ENCODE measurements around the gene FAM168A.

DNA sequence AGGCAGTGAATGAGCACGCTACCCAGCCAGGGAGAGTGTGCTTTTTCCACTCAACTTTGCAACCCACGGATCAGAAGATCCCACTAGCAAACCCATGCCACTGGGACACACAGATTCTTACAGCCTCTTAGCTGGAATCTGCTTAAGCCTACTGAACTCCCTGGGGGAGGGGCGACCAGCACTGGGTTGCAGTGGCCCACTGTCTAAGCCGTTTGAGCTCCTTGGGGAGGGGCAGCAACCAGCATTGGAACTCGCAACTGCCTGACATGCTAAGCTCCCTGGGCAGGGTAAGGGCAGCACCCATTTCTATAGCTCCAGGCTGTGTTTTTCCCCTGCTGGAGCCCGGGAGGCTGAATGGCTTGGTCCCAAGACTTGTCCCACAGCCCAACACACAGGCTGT, 99.6 kb downstream of the FAM168A start:
- TF ChIP-seq, protein P1, sequence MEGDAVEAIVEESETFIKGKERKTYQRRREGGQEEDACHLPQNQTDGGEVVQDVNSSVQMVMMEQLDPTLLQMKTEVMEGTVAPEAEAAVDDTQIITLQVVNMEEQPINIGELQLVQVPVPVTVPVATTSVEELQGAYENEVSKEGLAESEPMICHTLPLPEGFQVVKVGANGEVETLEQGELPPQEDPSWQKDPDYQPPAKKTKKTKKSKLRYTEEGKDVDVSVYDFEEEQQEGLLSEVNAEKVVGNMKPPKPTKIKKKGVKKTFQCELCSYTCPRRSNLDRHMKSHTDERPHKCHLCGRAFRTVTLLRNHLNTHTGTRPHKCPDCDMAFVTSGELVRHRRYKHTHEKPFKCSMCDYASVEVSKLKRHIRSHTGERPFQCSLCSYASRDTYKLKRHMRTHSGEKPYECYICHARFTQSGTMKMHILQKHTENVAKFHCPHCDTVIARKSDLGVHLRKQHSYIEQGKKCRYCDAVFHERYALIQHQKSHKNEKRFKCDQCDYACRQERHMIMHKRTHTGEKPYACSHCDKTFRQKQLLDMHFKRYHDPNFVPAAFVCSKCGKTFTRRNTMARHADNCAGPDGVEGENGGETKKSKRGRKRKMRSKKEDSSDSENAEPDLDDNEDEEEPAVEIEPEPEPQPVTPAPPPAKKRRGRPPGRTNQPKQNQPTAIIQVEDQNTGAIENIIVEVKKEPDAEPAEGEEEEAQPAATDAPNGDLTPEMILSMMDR (conservative IDR thresholded peaks at IDR 0.05; ENCODE audit: low read length), result no peak
- TF ChIP-seq EZH2phosphoT487 (IDR thresholded peaks at IDR 0.05; ENCODE audit: borderline replicate concordance, low read depth, low read length), result no peak
